ENCODE results near the gene CAPNS1.

The CAPNS1 gene

GRCh38 chr19:36106991-36107390 lies 32.9 kb upstream of the CAPNS1 start:
- H3K4me3 ChIP-seq (replicated peaks; ENCODE audit: insufficient read depth, low read length) = no peak overlapping the region
- no peak overlapping the region for H3K27ac ChIP-seq (replicated peaks)
- TF ChIP-seq REST (IDR thresholded peaks at IDR 0.05; ENCODE audit: insufficient replicate concordance, low read depth) = no peak
- TF ChIP-seq SPI1 (IDR thresholded peaks at IDR 0.05; ENCODE audit: borderline replicate concordance, low read depth) = no peak
- no peak for TF ChIP-seq CTCF (IDR thresholded peaks at IDR 0.05; ENCODE audit: insufficient read depth, low read length)
- TF ChIP-seq POLR2AphosphoS5 (IDR thresholded peaks at IDR 0.05; ENCODE audit: low read depth) = no peak
- TF ChIP-seq GABPA (IDR thresholded peaks at IDR 0.05; ENCODE audit: low read depth) = no peak
- no peaks in the 10 kb centered on the region for H3K27me3 ChIP-seq (ENCODE audit: insufficient read depth, poor library complexity, severe bottlenecking)
- DNase-seq (ENCODE audit: low read depth in 1 of 2, low spot score in 1 of 2) = no peak

- no peak overlapping the region for H3K27ac ChIP-seq (replicated peaks)
- no peaks in the 10 kb centered on the region for H3K27me3 ChIP-seq (ENCODE audit: insufficient read depth, poor library complexity, severe bottlenecking)
- DNase-seq (ENCODE audit: low read depth in 1 of 2, low spot score in 1 of 2) = no peak
- TF ChIP-seq SPI1 (IDR thresholded peaks at IDR 0.05; ENCODE audit: borderline replicate concordance, low read depth) (no peak), POLR2AphosphoS5 (IDR thresholded peaks at IDR 0.05; ENCODE audit: low read depth) (no peak)
- H3K4me3 ChIP-seq (replicated peaks; ENCODE audit: insufficient read depth, low read length) = no peak overlapping the region
These were observed 31.2 kb upstream of the CAPNS1 start for GRCh38 chr19:36108684-36109083.

- Histone ChIP-seq H3K4me3 (replicated peaks; ENCODE audit: insufficient read depth, low read length) (no peak within 1 kb of the TSS), H3K27ac (replicated peaks) (no peak within 1 kb of the TSS), H3K27me3 (ENCODE audit: insufficient read depth, poor library complexity, severe bottlenecking) (no peaks in the 10 kb centered on the region)
- no peak for DNase-seq (ENCODE audit: low read depth in 1 of 2, low spot score in 1 of 2)
- TF ChIP-seq SPI1 (IDR thresholded peaks at IDR 0.05; ENCODE audit: borderline replicate concordance, low read depth) (no peak), GABPA (IDR thresholded peaks at IDR 0.05; ENCODE audit: low read depth) (no peak), REST (IDR thresholded peaks at IDR 0.05; ENCODE audit: insufficient replicate concordance, low read depth) (no peak), POLR2AphosphoS5 (IDR thresholded peaks at IDR 0.05; ENCODE audit: low read depth) (no peak), CTCF (IDR thresholded peaks at IDR 0.05; ENCODE audit: insufficient read depth, low read length) (no peak)
These were observed 29.2 kb upstream of the CAPNS1 start, which contains the start of gene OVOL3 for GRCh38 chr19:36110487-36111199. Gene OVOL3 (plus strand): TSS chr19:36111143. CDS start chr19:36111203, 60 bp downstream.

- TF ChIP-seq SPI1 (IDR thresholded peaks at IDR 0.05; ENCODE audit: borderline replicate concordance, low read depth) = no peak
- TF ChIP-seq CTCF (IDR thresholded peaks at IDR 0.05; ENCODE audit: insufficient read depth, low read length) = no peak
- TF ChIP-seq POLR2AphosphoS5 (IDR thresholded peaks at IDR 0.05; ENCODE audit: low read depth) = no peak
- no peak for TF ChIP-seq REST (IDR thresholded peaks at IDR 0.05; ENCODE audit: insufficient replicate concordance, low read depth)
- no peak for TF ChIP-seq GABPA (IDR thresholded peaks at IDR 0.05; ENCODE audit: low read depth)
- Histone ChIP-seq H3K4me3 (replicated peaks; ENCODE audit: insufficient read depth, low read length) (no peak overlapping the region), H3K27ac (replicated peaks) (no peak overlapping the region), H3K27me3 (ENCODE audit: insufficient read depth, poor library complexity, severe bottlenecking) (no peaks in the 10 kb centered on the region)
- DNase-seq (ENCODE audit: low read depth in 1 of 2, low spot score in 1 of 2) = no peak
These were observed 28.7 kb upstream of the CAPNS1 start for GRCh38 chr19:36111200-36111539.

Measured in HL-60 (cell line).